Glutamatergic neuron (in vitro differentiated cells): ENCODE results near the gene BTN3A1. TPM values are rescaled to one million over a fixed set of nuclear protein-coding genes. Genes with fewer than 3 reads are reported as not detected.
"Not testable (repeated sequence)": the region's sequence is repeated elsewhere in the genome, so short reads cannot be mapped to it uniquely, and the experiment has no call there.

ENCODE experiments used
- DNase-seq: peaks from one replicate; pipeline ENCODE4 v3.0.0; 2022
- H3K27ac Mint-ChIP-seq: one replicate; pipeline ENCODE4 v1.8.0; 2020; ENCODE audit warnings: mild to moderate bottlenecking, mixed read lengths, inconsistent platforms; ENCODE audit not compliant: unreplicated experiment
- H3K27me3 Mint-ChIP-seq: one replicate; pipeline ENCODE4 v1.8.0; 2020; ENCODE audit warnings: mild to moderate bottlenecking, moderate library complexity, mixed read lengths, inconsistent platforms; ENCODE audit not compliant: unreplicated experiment
- H3K36me3 Mint-ChIP-seq: one replicate; pipeline ENCODE4 v1.8.0; 2020; ENCODE audit warnings: mild to moderate bottlenecking, mixed read lengths, inconsistent platforms; ENCODE audit not compliant: unreplicated experiment
- H3K4me1 Mint-ChIP-seq: one replicate; pipeline ENCODE4 v1.8.0; 2020; ENCODE audit warnings: mild to moderate bottlenecking, low read depth, mixed read lengths, inconsistent platforms; ENCODE audit not compliant: unreplicated experiment
- H3K4me3 Mint-ChIP-seq: one replicate; pipeline ENCODE4 v1.8.0; 2020; ENCODE audit warnings: mild to moderate bottlenecking, mixed read lengths, inconsistent platforms; ENCODE audit not compliant: unreplicated experiment
- H3K9me3 Mint-ChIP-seq: one replicate; pipeline ENCODE4 v1.8.0; 2020; ENCODE audit warnings: mild to moderate bottlenecking, moderate library complexity, mixed read lengths, inconsistent platforms; ENCODE audit not compliant: unreplicated experiment
- total RNA-seq: library from RNA; stranded (reverse); fragmentation: NEBNext Ultra II Directional; extraction: Animal tissue kit (Norgen Biotek cat#: 25700); gene quantifications from one replicate; pipeline ENCODE4 v1.2.1, GENCODE V29; 2021; ENCODE audit not compliant: unreplicated experiment
- TF ChIP-seq, protein P1 (sequence below): fragments of 200-600 bp; sonication (generic); IDR thresholded peaks from one replicate; pipeline ENCODE4 v1.5.0; 2021; ENCODE audit not compliant: partially characterized antibody, unreplicated experiment

Gene BTN3A1
- total RNA-seq, 1 donor from 2014 or later, result 2.2 TPM

DNA sequence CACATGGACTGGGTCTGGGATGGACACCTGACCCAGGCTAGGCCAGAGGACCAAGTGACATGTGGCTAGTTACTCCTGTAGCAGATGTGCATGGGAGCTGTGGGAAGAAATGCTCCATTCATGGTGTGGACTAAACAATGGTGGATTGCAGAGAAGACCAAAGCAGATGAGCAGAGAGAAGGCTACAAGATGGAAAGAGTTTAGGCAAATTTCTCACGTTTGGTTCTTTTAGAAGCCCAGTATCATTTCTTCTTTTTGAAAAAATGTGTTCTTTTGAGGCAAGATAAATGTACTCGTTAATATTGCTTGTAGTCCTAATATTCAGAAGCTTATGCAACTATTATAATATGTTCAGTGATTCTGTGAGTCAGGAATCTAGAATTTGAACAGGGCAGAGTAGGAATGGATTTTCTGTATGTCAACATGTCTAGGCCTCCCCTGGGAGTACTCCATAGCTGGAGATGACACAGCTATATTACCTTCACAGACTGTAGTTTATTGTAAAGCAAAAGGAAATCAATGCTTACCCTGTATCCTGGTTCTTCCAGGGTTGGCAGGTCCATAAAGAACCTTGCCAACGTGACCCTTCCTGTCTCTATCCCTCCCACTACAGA, 53.4 kb downstream of the BTN3A1 start:
- TF ChIP-seq, protein P1, sequence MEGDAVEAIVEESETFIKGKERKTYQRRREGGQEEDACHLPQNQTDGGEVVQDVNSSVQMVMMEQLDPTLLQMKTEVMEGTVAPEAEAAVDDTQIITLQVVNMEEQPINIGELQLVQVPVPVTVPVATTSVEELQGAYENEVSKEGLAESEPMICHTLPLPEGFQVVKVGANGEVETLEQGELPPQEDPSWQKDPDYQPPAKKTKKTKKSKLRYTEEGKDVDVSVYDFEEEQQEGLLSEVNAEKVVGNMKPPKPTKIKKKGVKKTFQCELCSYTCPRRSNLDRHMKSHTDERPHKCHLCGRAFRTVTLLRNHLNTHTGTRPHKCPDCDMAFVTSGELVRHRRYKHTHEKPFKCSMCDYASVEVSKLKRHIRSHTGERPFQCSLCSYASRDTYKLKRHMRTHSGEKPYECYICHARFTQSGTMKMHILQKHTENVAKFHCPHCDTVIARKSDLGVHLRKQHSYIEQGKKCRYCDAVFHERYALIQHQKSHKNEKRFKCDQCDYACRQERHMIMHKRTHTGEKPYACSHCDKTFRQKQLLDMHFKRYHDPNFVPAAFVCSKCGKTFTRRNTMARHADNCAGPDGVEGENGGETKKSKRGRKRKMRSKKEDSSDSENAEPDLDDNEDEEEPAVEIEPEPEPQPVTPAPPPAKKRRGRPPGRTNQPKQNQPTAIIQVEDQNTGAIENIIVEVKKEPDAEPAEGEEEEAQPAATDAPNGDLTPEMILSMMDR, result no peak
- Mint-ChIP-seq H3K27me3 (peaks cover 7% of the 10 kb centered on the region), H3K4me1 (peaks cover 23% of the 10 kb centered on the region), H3K4me3 (no peak overlapping the region), H3K36me3 (peaks cover 4% of the 10 kb centered on the region), H3K9me3 (peaks cover 1% of the 10 kb centered on the region), H3K27ac (no peak overlapping the region)
- no peak for DNase-seq

- Mint-ChIP-seq H3K27ac (peak overlapping the region; percentile 94), H3K27me3 (peaks cover 7% of the 10 kb centered on the region), H3K9me3 (peaks cover 1% of the 10 kb centered on the region), H3K4me3 (peak overlapping the region; percentile 99), H3K36me3 (peaks cover 4% of the 10 kb centered on the region), H3K4me1 (peaks cover 23% of the 10 kb centered on the region)
- TF ChIP-seq, protein P1, result no peak
- no peak for DNase-seq
These were observed 55.3 kb downstream of the BTN3A1 start for GRCh38 chr6:26457264-26457805.

DNA sequence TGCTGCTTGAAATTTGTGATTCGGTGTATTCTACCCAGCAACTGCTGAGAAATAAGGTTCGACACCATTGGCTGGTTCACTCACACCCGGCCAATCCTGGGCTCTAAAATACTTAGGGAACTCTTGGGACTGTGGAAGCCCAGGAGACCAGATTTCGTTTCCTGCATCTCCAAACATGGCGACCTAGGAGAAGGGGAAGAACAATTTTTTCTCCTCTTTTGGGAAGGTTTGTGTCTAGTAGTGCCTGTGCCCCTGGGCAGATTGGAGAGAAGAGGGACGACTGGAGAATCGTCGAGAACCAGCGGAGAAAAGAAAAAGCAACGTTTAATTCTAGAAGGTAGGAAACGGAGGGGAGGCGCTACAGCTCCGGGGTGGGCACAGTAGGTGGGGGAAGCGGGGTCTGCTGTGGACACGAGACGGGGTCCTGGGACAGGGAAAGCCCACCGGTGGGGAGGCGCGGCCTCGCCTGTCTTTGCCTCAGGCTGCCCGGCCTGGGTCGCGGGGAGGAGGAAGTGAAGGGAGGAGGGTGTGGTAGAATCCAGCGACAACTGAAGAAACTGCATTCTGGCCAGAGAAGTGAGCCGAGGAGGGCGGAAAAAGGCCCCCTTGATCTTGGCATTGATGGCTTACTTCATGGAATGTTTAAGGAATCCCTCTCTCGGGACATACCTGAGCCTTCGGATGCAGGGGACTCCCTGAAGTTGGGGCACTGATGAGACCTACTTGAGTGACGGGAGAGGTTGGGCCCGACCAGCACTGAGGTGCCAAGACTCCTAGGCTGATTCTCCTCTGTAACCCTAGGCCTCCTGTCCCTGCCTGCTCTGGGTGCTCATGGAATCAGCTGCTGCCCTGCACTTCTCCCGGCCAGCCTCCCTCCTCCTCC, 56.0 kb downstream of the BTN3A1 start, which contains the start of gene BTN2A1:
TSS of gene BTN2A1 (plus strand) at position 150 of the 883 bp plus-strand sequence. CDS start at position 832, 682 bp downstream.
- Mint-ChIP-seq H3K4me3 (peak within 1 kb of the TSS; percentile 99), H3K27ac (peak within 1 kb of the TSS; percentile 94), H3K4me1 (peaks cover 23% of the 10 kb centered on the region), H3K9me3 (peaks cover 1% of the 10 kb centered on the region), H3K36me3 (peaks cover 5% of the 10 kb centered on the region), H3K27me3 (peaks cover 7% of the 10 kb centered on the region)
- TF ChIP-seq, protein P1, result no peak
- DNase-seq, result peak; percentile 68

- H3K4me3 Mint-ChIP-seq, result peak overlapping the region; percentile 99
- H3K4me1 Mint-ChIP-seq, result peaks cover 23% of the 10 kb centered on the region
These were observed 57.1 kb downstream of the BTN3A1 start for GRCh38 chr6:26459023-26459810.

GRCh38 chr6:26461353-26461752, 59.3 kb downstream of the BTN3A1 start:
- H3K4me3 Mint-ChIP-seq, H3K27ac Mint-ChIP-seq, DNase-seq, H3K27me3 Mint-ChIP-seq, H3K9me3 Mint-ChIP-seq: not testable (repeated sequence)
- H3K36me3 Mint-ChIP-seq, result peaks cover 18% of the 10 kb centered on the region
- H3K4me1 Mint-ChIP-seq, result peaks cover 19% of the 10 kb centered on the region

More at GRCh38 chr6:26459023-26459810, 57.1 kb downstream of the BTN3A1 start:
- TF ChIP-seq, protein P1, result no peak
- no peak for DNase-seq
- Mint-ChIP-seq H3K9me3 (peaks cover 1% of the 10 kb centered on the region), H3K36me3 (peaks cover 12% of the 10 kb centered on the region), H3K27ac (peak overlapping the region; percentile 78), H3K27me3 (peaks cover 5% of the 10 kb centered on the region)
